Activated CD4-positive, alpha-beta T cell treated with anti-CD3 and anti-CD28 coated beads, Interleukin-2, Interleukin-6, amounts not matched to agents 100 ng/mL and 50 ng/mL, durations not matched to agents 16 hours and 8 hours (primary cell): ENCODE data around the gene VANGL1.
A peak's percentile ranks its signal among the peaks of the same experiment; 100 is the strongest.

Source experiments
- DNase-seq: peaks from one replicate; pipeline ENCODE4 v3.0.0-alpha.2; 2020

The VANGL1 gene

DNA sequence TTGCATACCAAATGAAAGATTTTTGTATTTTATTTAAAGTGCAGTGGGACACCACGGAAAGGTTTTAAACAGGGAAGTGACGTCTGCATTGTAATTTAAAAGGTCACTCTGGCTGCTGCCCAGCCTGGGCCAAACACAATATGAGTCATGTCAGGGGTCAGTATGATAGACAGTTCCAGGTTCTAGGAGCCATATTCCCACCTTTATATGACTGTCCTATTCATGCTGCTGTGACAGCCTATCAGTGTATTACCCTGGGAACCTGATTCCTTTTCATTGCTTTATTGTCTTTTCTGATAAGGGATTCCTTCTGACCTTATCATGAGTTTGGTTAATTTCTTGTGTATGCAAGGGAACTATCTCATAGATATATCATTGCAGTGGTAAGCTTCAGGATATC is 5.3 kb downstream of the VANGL1 start:
- DNase-seq: no peak

DNA sequence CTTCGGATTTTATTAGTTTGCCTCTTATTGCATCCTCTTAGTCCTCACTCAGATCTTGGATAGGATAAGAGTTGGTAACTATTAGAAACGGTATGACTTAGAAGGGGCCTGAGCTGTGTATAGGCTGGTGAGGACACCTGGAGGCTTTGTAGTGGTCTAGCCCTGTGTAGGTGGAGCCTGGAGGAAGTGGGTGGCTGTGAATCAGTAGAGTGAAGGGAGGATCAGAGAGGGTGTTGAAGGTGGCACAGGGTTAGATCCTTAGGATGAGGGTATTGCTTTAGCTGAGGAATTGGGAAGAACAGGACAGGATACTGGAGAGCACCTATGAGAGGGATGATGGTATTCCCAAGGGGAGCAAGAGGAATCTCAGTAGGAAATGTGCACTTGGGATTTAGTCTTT is 5.7 kb downstream of the VANGL1 start:
- peak; percentile 12 for DNase-seq

DNA sequence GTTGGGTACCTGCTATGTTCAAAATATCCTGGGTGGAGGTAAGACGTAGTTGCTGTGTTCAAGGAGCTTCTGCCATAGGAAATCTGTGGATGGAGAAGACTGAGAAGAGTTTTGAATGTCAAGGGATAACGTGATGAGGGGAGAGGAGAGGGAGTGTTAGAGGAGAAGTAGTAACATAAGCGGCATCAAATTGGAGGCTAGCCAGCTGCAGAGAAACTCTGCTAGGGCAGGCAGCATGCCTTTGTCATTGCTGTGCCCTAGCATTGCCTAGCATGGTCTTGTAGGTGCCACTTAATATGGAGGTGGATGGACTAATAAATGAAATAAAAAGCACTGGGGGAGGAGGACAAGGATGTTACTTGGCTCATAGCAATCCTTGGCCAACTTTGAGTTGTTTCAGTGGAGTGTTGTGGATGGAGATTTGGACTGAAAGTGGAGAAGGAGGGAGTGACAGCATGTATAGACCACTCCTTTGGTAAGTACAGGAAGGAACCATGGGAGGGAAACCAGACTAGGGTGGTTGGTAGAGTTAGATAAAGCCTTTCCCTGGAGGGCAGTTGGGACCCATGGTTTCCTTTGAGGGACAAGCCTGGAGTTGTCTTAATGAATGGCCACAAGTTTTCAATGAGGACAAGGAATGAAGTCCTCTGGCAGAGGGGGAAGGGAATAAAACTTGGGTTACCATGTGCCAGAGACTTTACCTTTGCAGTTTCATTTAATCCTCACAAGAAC is 6.3 kb downstream of the VANGL1 start:
- no peak for DNase-seq

DNA sequence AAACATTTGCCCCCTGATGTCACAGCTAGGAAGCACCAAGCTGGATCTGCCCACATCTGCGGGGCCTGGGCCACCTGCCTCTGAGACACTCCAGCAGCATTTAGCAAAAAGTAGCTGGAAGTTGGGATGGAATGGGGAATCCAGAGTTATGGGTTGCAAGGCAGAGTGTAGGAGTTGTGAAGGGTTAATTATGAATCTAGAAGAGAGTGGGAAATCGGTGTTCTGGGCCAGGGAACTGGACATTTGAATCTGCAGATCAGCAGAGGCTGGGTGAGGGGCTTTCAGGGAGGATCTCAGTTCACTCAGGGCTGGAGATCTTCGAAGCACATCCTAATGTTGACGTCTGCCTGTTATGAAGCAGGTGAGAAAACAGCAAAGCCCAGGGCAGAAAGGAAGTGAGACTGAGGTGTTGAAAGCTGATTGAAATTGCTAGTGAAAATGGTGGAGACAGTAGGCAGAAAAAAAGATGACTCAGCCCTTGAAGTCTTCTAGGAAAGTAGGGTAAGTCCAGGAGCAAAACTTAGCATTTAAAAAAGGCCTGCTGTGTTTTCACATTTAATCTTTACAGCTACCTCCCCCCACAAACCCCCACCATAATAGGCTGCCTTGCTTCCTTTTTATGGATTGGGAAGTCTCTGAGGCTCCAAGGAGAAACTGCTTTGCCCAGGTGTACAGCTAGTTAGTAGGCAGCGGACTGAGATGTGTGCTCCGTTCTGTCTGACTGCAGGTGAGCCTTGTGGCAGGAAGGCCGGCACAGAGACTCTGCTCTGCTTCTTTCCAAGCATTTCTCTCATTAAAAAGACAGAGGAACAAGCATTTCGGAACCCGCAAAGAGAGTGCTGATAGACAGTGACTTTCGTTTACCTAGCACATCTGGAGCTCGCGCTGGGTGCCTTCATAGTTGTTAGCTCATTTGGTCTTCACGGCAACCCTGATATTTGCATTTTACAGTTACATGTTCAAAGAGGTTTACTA is 7.2 kb downstream of the VANGL1 start:
- peak; percentile 76 for DNase-seq

DNA sequence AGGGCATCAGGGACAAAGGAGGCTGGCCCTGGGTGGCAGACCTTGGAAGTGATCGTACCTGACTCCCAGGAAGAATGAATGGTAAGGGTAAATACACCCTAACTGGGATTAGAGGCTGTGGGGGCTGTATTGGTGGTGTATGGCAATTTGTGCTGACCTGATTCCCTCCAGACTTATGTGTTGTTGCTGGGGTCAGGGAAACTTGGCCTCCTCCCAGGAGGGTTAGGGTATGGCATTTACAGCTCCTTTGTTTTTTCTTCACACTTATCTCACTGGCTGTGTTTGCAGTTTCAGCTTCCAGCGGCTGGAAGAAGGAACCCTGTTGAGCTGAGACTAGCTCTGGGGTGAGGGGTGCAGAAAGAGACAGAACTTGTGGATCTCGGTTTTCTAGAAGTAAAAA is 8.2 kb downstream of the VANGL1 start:
- no peak for DNase-seq

DNA sequence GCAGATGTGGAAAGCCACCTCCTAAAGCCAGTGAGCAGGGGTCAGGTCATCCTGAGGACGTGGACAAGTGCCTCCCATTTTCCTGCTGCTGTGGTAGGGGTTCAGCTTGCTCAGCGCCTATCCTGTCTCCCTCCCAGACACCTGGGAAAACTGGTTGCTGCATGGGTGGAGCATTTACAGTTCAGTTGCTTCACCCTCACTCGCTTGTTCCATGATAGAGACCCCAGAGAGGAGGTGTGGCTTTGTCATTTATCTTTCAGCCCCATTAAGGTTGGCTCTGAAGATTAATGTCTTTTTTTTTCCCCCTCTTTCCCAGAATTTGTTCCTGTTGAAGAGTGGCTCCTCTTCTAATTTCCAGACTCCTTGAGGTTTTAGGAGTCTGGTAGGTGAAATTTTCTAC is 9.2 kb downstream of the VANGL1 start:
- DNase-seq: no peak

DNA sequence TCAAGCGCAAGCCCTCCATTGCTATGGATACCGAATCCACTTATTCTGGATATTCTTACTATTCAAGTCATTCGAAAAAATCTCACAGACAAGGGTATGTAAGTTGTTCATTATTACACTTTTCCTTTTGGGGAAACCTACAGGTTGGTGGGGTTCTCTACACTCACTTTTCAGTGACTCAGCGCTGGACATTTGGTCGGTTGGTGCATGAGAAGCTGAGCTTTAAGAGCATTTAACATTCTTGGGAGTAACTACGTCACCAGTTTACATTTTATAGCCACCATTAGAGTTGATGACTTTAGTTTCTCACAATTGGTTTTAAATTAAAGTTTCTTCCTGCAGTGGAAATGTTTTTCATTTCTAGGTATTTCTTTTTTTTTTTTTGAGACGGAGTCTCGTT is 9.6 kb downstream of the VANGL1 start:
- no peak for DNase-seq

DNA sequence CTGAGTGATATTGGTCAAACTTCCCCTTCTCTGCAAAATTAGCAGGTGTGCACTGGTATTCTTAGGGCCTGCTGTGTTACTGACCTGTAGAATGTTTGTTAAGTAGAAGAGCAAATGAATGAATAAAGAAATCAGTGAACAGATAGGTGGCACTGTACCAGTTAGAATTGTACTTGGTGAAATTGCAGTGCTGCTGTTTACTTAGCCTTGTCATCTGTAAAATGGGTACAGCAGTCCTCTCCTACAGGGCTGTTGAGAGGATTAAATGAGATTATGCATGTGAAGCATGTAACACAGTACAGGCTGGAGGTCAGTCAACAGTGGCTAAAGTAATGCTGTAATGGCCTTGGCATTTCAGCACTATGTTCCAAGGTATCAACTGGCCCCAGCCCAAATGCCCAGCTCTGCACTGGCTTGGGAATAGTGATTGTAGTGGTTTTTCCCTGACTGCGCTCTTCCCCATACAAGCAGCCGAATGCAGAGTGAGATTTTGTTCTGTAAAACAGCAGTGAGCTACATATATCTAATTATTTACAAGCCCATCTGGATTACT is 10.5 kb downstream of the VANGL1 start:
- no peak for DNase-seq

DNA sequence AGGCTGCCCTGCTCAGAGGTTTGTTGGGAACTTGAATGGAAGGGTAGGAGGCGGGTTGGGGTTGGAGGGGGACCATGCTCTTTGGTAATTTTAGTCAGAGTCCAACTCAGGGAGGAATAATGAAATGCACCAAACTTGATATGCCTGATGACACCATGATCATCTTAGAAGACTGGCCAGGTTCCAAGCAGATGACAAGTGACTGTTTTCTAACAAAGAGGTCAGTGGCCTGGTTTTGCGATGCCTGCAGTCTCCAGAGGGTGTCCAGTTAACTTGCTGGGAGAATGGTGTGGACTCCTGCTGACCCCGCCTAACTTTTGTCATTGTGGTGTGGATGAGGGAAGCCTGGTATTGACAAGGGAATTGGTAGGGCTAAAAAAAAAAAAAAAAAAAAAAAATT is 12.4 kb downstream of the VANGL1 start:
- DNase-seq: no peak

DNA sequence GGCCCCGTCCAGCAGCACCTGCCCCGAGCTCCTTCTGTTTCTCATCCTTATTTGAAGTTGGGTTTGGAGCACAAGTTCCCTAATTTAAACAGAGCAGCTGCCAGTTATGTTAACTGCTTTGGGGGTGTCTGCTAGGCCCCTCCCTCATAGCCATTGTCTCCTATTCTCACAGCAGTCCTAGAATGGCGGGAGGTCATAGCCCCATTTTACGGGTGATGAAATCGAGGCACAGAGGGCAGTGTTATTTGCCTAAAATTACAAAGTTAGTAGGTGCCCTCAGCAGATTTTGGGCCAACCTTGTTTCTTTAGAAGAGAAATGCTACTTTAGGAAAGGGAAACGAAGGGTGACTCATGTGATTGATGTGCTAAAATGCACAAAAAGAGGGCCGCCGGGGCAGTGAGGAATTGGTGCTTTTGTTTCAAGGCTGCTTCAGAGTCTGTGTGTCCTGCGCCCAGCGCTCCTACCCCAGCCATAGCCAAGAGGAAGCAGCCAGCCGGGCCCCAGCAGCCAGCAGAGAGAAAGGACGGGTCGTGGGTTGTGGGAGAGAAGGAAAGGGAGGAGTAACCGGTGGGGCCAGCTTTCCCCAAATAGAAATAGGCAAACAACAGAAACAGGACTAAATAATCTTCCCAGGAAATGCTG is 13.0 kb downstream of the VANGL1 start:
- no peak for DNase-seq

DNA sequence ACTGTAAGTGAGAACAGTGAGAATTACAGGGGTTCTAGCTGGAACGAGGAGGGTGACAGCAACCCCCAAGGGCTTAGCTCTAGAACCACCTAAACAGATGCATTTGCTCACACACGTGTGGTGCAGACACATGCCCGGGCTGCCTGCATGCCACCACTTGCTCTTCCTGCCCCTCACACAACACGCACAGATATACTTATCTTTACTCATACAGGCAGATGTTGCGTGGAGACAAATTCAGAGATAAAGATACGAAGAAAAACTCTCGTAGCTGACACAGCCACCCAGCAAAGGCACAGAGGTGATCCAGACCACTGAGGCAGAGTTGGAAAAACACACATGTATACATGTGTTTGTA is 13.5 kb downstream of the VANGL1 start:
- no peak for DNase-seq

DNA sequence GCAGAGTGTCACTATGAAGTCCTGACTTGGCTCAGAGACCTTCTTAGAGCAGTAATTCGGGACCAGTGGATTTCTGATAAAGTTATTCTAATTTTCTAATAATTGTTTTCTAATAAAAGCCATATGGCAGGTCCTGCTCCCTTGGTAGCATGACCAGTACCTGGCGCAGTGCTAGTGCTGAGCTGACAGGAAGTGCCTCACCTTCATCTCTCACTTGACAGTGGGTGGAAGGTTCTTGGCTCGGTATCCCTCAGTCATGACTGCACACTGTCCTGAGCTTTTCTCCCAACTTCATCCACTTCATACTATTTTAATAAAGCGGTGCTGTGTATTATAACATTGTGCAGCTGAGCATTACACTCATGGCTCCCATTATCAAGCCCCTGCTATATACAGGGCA is 14.1 kb downstream of the VANGL1 start:
- no peak for DNase-seq

DNA sequence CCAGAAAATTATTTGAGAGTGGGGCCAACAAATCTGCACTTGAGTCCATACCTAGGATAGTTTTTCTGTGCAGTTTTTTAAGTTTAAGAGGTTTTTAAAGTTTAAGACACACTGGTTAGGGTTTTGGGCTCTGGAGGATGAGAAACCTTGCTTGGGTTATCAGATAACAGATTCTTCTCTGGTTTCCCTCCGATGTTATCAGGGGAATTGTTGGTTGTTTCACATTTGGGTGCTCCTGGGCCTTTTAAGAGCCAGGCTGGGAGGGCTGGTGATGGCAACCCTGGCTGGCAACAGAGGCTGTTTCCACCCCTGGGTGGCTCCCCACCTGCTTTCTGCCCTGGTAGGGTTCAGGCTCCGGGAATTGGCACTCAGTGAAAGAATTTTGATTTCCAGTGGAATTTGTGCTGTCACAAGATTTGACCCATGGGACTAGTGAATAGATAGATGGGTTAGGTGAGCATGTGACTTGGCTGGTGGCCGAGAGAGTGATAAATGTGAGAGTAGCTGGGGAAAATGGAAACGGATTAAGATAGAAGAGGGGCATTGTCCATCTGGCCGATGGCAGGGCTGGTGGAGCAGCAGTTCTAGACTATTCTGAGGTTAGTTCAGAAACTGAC is 14.8 kb downstream of the VANGL1 start:
- DNase-seq: no peak

DNA sequence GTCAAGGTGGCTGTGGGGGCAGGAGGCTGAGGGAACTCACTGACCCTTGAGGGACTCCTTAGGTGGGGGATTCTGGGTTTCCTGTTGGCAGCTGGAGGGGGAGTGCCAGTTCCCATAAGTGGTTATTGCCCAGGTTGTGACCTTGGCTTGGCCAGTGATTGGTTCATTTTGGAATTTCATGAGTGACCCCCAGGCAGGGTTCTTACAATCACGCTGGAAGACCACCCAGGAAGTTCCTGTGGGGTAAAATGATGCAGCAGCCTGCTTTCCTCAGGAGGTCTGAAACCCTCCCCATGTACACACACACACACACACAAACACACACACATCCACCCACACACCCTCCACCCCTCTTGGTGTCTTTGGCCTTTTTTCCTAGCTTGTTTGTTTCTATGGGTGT is 16.9 kb downstream of the VANGL1 start:
- DNase-seq: no peak

DNA sequence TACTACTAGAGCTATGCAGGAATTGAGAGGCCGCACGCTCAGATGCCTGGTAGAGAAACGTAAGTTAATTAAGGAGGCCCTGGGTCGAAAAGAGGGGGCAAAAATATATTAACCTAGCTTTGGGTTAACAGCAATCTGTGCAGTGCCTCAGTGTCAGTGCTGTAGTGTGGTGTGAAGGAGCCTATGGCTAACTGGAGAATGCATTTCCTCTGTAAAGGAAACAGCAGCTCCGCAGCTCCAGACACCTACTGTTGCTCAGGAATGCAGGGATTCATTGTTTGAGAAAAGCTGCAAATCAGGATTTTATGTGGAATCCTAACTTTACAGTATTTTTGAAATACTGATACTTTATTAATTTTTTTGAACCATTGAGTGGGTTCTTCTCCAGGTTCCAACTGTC is 18.4 kb downstream of the VANGL1 start:
- no peak for DNase-seq

DNA sequence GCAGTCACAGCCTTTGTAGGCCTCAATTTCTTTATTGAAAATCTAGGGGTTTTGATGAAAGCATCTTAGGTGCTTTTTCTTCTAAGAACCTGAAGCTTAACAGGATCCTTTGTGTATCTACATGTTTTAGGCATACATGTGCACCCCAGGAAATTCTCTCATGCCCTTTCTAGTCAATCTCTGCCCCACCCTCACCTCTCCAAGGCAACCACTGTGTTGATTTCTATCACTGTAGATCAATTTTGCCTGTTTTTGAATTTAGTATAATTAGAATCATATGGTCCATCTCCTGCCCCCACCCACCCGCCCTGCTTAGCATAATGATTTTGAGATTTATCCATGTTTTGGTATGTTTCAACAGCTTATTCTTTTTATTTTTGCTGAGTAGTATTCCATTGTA is 19.4 kb downstream of the VANGL1 start:
- DNase-seq: no peak

DNA sequence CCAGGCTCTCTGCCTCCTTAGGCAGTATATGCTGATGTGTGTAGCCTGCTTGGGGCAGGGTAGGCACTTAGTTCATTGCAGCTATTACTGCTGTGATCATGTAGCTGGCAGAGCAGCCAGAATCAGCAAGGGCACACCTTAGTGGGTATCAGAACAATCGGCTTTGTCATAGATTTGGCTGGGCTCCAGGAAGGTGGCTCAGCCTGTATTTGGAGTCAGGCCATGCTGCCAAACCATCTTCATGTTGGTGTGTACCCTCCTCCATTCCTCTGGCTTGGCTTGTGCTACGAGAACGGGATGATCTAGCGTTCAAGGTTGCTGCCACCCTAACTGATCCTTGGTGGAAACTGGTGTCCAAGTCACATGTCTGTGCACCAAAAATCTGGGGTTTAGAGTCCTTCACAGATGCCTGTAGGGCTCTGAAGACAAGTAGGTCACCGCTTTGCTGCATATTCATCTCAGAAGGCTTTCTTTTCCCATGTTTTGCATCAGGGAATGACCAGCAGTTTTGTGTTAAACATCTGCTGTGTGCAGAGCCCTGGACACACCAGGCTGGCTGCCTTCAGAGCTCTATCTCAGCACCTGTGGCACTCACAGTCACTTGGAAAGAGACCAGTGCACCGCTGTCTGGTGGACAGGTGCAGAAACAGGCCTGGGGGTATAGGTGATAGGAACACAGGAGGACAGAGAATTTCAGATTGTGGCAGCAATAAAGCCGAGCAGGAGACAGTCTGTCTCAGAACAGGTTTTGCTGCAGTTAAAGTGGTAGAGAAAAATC is 23.7 kb downstream of the VANGL1 start:
- DNase-seq: no peak

DNA sequence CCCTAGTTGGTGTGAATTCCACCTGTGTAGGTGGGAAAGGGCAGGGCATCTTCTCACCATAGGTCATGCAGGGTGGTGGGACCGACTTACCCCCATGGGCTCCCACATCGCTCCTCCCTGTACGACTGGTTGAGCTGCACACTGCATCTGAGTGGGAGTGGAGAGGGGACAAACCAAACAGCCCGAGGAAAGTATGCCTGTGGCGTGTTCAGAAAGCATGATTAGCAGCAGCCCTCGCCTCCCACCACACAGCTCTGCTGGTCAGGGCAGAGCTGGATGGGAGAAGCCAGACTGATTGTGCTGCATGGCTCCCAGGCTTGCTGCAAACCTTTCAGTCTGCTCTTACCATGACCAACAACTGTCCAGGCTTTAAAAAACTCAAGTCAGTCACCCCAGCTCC is 24.4 kb downstream of the VANGL1 start:
- no peak for DNase-seq

DNA sequence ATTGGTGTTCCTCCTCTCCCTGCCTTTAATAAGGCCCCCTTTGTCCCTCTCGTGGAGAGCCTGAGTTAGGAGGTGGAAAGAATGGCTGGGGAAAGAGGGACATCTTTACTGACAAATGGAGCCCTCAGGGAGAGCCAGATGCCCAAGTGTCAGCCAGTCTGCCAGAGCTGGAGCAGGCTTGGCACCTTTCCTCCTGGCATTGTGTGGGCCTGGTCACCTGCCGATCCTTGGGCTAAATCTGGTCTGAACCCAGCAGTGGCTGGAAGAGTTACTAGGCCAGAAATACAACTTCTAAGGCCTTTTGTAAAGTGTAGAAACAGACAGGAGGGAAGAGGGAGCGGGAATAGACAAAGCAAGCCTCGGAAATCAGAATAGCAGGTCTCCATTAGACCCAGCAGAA is 24.9 kb downstream of the VANGL1 start:
- DNase-seq: no peak

DNA sequence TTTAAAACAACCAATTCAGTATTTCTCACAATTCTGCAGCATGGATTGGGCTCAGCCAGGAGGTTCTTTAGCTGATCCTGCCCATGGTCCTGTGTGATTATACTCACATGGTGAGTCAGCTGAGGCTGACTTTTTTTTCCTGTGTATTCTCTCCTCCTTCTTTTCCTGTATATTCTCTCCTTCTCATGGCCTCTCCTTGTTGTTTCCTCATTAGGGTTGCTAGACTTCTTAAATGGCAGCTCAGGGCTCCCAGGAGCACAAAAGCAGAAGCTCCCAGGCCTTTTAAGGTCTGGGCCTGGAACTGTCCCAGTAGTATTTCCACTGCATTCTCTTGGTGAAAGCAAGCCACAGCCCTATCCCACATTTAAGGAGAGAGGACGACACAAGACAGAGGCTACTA is 26.8 kb downstream of the VANGL1 start:
- DNase-seq: no peak

DNA sequence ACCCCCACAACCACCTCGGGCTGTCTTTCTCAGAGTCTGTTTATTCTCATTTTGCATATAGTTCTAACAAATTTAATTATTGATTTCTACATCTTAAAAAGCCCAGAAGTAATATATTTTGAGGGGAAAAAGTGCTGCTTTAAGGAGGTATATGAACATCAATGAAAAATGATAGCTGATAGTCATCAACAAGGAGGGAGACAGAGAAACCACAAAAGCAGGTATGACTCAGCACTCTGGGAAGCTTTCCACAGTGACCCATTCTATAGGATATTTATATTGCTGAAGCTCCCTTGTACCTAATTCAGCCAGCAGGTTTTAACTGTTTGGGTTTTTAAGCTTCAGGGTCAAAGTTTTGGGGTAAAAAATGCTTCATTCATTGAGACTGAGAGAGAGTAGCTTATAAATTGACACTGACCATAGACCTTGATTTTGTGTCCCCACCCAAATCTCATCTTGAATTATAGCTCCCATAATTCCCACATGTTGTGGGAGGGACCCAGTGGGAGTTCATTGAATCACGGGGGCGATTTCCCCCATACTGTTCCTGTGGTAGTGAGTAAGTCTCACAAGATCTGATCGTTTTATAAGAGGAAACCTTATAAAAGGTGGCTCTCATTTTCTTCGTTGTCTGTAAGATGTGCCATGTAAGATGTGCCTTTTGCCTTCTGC is 27.4 kb downstream of the VANGL1 start:
- peak; percentile 25 for DNase-seq

DNA sequence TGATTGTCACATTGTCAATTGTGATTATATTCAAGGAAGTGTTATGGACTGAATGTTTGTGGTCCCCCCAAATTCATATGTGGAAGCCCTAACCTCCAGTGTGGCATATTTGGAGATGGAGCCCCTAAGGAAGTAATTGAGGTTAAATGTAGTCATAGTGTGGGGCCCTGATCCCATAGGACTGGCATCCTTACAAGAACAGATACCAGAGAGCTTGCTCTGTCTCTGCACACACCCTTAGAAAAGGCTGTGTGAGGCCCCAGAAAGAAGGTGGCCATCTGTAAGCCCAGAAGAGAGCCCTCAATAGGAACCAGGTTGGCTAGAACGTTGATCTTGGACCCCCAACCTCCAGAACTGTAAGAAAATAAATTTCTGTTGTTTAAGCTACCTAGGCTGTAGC is 28.1 kb downstream of the VANGL1 start:
- DNase-seq: no peak
